Transverse colon (tissue), 4 donors: ENCODE measurements around the gene KLHL42.

Experiments used
- POLR2A ChIP-seq: fragments of 450-650 bp; IDR thresholded peaks from one replicate; pipeline ENCODE4 v1.6.1; 2016; ENCODE audit warnings: antibody characterized with exemption, mild to moderate bottlenecking, moderate library complexity
- POLR2AphosphoS5 ChIP-seq, 3 donors: sonication (generic); formaldehyde crosslinking; IDR thresholded peaks; one replicate each; pipeline ENCODE4 v1.6.1; 2016; ENCODE audit warnings: antibody characterized with exemption in 3 of 3
- TF ChIP-seq, protein P1 (sequence below), 5 experiments: fragments of 200-600 bp in 3 of 5; fragments of 450-650 bp in 2 of 5; sonication (generic) in 3 of 5; IDR thresholded peaks; 1 replicate in 2 of 5; 2 replicates in 3 of 5; pipeline ENCODE4 v1.5.1; 2016 to 2017; ENCODE audit warnings: antibody characterized with exemption in 5 of 5, inconsistent platforms in 3 of 5, mild to moderate bottlenecking in 2 of 5, moderate library complexity in 1 of 5

DNA sequence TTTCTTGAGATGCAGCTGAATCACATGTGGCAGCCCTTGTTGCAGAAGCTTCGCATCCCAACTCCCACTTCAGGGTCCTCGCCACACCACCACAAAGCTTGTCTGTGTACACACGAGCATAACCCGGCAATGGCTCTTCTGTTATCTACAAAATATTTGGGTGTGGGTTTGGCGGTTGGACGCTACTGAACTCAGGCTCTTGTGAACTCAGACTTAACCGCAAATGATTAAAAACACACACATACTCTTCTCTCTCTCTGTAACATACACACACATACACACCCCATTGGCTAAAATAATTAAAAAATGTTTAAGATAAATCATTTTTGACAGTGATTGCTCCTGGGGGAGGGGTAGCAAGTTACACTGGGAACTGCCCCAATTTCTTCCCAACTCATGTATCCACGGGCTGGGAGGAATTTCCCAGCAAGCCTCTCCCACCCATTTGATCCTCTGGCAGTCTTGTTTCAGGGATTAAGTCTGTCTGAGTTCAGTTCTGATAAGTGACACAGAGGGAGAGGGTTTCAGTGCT lies 63.7 kb downstream of the KLHL42 start:
- TF ChIP-seq, protein P1, sequence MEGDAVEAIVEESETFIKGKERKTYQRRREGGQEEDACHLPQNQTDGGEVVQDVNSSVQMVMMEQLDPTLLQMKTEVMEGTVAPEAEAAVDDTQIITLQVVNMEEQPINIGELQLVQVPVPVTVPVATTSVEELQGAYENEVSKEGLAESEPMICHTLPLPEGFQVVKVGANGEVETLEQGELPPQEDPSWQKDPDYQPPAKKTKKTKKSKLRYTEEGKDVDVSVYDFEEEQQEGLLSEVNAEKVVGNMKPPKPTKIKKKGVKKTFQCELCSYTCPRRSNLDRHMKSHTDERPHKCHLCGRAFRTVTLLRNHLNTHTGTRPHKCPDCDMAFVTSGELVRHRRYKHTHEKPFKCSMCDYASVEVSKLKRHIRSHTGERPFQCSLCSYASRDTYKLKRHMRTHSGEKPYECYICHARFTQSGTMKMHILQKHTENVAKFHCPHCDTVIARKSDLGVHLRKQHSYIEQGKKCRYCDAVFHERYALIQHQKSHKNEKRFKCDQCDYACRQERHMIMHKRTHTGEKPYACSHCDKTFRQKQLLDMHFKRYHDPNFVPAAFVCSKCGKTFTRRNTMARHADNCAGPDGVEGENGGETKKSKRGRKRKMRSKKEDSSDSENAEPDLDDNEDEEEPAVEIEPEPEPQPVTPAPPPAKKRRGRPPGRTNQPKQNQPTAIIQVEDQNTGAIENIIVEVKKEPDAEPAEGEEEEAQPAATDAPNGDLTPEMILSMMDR (IDR thresholded peaks at IDR 0.05): no peak
- TF ChIP-seq POLR2AphosphoS5 (IDR thresholded peaks at IDR 0.05): no peak
- TF ChIP-seq POLR2A: no peak
